Activated naive CD4-positive, alpha-beta T cell treated with anti-CD3 and anti-CD28 coated beads, Interleukin-2, amount 10 ng/mL, durations not matched to agents 7 days and 5 days (primary cell): ENCODE measurements around the gene MTHFD1L.
"Not testable (repeated sequence)": the region's sequence is repeated elsewhere in the genome, so short reads cannot be mapped to it uniquely, and the experiment has no call there.

Experiments used
- CTCF ChIA-PET: fragments of 350-600 bp; sonication (Branson Sonifier 250); formaldehyde crosslinking; loops from one replicate; lab custom pipeline; 2021; ENCODE audit warnings: antibody characterized with exemption; lab: Charles Lee
- DNase-seq: peaks from one replicate; pipeline ENCODE4 v3.0.0-alpha.2; 2020
- H3K27ac Mint-ChIP-seq: one replicate; pipeline ENCODE4 v1.8.0; 2021; ENCODE audit warnings: mild to moderate bottlenecking, moderate library complexity, mixed read lengths
- H3K27me3 Mint-ChIP-seq: one replicate; pipeline ENCODE4 v1.8.0; 2021; ENCODE audit warnings: mild to moderate bottlenecking, mixed read lengths
- H3K36me3 Mint-ChIP-seq: one replicate; pipeline ENCODE4 v1.8.0; 2021; ENCODE audit warnings: mixed read lengths
- H3K4me1 Mint-ChIP-seq: one replicate; pipeline ENCODE4 v1.8.0; 2021; ENCODE audit warnings: mixed read lengths
- H3K4me3 Mint-ChIP-seq: one replicate; pipeline ENCODE4 v1.8.0; 2021; ENCODE audit warnings: mild to moderate bottlenecking, moderate library complexity, mixed read lengths
- H3K9me3 Mint-ChIP-seq: one replicate; pipeline ENCODE4 v1.8.0; 2021; ENCODE audit warnings: mixed read lengths

MTHFD1L gene

DNA sequence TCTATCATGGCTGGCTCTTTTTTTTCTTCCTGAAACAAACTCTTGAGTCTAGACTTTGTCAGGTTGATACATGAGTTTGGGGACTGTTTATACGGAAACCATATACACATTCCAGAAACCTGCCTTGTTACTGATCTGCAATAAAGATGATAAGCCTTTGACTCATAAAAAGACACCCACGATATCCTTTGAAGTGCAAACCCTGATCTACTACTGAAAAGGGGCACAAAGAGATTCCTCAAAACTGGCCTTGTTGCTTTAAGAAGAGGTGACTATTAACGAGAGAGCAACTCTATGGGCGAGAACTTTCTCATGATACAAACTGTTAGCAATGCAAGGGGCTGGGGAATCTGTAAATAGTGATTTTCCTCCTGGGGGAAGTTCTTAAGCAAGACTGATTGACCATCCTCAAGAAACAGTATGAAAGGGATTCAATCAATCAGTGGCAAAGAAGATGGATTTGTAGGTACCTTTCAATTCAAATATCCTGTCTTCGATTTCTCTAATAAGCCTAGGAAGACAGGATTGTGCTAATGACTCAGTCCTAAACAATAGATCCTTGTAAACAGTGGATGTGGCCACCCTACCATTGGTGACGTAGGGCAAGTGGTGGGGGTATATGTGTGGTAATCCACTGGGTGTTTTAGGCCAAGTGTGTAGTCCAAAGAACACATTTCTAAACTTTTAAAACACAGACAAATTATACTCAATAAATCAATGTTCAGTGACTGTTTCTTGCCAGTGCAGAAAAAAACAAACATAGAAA, 260.3 kb downstream of the MTHFD1L start:
- H3K36me3 Mint-ChIP-seq, DNase-seq, H3K9me3 Mint-ChIP-seq, H3K4me3 Mint-ChIP-seq, H3K27me3 Mint-ChIP-seq, CTCF ChIA-PET, H3K4me1 Mint-ChIP-seq, H3K27ac Mint-ChIP-seq: not testable (repeated sequence)

DNA sequence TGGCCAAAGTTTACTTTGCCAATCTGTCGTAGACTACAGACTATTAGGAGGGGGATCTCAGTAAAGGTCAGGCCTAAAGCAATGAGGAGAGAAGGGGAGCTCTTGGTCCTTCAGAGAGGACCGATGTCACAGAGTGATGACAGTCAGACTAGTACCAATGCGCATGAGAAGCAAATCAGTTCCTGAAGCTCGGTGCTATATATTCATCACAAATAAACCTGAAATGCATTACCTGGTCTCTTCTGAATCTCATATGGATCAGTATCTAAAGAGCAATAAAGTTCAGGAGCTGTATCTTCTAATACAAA, 260.9 kb downstream of the MTHFD1L start:
- H3K9me3 Mint-ChIP-seq, H3K36me3 Mint-ChIP-seq, H3K4me1 Mint-ChIP-seq, H3K4me3 Mint-ChIP-seq, H3K27me3 Mint-ChIP-seq, CTCF ChIA-PET, H3K27ac Mint-ChIP-seq, DNase-seq: not testable (repeated sequence)

DNA sequence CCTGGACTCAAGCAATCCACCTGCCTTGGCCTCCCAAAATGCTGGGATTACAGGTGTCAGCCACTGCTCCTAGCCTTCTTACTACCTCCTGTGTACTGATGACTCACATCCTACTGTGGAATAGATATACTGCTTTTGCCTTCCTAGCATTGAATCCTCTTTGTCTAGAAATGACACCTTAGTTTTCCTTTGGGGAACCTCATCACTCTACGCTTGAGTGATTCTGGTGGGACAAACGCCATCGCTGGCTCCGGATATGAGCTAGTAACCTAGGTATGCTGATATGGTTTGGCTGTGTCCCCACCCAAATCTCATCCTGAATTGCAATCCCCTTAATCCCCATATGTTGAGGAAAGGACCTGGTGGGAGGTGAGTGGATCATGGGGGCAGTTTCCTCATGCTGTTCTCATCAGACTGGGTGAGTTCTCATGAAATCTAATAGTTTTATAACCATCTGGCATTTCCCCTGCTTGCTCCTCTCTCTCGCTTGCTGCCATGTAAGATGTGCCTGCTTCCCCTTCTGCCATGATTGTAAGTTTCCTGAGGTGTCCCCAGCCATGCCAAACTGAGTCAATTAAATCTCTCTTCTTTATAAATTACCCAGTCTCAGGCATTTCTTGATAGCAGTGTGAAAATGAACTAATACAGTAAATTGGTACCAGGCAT, 261.8 kb downstream of the MTHFD1L start:
- H3K4me1 Mint-ChIP-seq, H3K36me3 Mint-ChIP-seq, H3K9me3 Mint-ChIP-seq, H3K27ac Mint-ChIP-seq, DNase-seq, H3K4me3 Mint-ChIP-seq, CTCF ChIA-PET, H3K27me3 Mint-ChIP-seq: not testable (repeated sequence)

DNA sequence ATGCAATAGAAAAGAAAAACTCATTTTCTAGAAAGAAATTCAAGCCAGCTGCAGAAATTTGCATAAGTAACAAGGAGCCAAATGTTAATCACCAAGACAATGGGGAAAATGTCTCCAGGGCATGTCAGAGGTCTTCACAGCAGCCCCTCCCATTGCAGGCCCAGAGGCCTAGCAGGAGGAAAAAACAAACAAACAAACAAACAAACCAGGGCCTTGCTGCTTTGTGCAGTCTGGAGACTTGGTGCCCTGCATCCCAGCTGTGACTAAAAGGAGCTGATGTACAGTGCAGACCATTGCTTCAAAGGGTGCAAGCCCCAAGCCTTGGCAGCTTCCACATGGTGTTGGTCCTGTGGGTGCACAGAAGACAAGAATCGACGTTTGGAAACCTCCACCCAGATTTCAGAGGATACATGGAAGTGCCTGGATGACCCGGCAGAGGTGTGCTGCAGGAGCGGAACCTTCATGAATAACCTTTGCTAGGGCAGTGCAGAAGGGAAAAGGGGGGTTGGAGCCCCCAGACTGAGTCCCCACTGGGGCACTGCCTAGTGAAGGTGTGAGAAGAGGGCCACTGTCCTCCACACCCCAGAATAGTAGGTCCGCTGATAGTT, 263.4 kb downstream of the MTHFD1L start:
- H3K27ac Mint-ChIP-seq, result no peak overlapping the region
- H3K4me3 Mint-ChIP-seq, result no peak overlapping the region
- no peaks in the 10 kb centered on the region for H3K9me3 Mint-ChIP-seq
- CTCF ChIA-PET, result no interaction called here
- peaks cover 10% of the 10 kb centered on the region for H3K27me3 Mint-ChIP-seq
- H3K36me3 Mint-ChIP-seq, result no peaks in the 10 kb centered on the region
- H3K4me1 Mint-ChIP-seq, result no peaks in the 10 kb centered on the region
- DNase-seq, result no peak

DNA sequence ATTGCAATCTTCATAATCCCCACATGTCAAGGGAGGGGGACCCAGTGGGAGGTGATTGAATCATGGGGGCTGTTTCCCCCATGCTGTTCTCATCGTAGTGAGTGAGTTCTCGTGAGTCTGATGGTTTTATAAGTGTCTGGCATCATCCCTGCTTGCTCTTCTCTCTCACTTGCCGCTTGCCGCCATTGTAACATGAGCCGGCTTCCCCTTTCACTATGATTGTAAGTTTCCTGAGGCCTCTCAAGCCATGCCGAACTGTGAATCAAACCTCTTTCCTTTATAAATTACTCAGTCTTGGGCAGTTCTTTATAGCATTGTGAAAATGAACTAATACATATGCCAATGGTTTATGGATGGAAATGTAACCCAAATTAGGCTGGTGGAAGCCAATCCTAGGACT, 264.8 kb downstream of the MTHFD1L start:
- Mint-ChIP-seq H3K4me1 (no peaks in the 10 kb centered on the region), H3K36me3 (no peaks in the 10 kb centered on the region), H3K27ac (no peak overlapping the region), H3K4me3 (no peak overlapping the region), H3K9me3 (no peaks in the 10 kb centered on the region), H3K27me3 (peaks cover 14% of the 10 kb centered on the region)
- DNase-seq, result no peak
- CTCF ChIA-PET, result no interaction called here

DNA sequence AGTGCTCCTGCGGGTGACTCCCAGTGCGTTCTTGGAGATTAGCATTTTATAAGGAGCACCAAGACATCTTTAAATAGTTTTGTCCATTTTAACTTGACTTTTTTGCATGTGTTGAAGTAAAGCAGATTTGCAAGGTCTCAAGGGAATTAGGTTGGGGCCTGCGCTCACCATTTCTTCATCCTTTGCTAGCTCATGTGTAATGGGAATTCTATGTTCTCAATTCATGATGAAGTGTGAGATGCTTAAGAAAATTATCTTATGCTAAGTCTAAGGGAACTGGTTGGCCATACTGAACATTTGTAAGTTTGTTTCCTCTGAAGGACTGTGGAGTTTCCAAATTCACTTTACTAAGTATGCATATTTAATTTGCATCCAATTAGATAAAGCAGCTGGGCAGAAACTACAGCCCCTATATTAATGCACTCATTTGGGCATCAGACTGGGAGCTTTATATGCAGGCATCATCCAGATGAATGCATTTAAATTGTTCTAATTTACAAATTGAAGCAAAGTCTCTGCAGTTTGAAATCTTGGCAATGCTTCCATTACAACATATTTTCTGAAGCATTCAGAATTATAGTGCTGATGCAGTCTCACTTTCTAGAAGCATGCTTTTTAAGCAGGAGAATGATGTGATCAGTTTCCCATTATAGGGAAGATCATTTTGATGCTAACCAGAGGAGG, 266.0 kb downstream of the MTHFD1L start:
- Mint-ChIP-seq H3K27ac (no peak overlapping the region), H3K9me3 (no peaks in the 10 kb centered on the region), H3K4me1 (no peaks in the 10 kb centered on the region), H3K4me3 (no peak overlapping the region), H3K27me3 (peaks cover 14% of the 10 kb centered on the region), H3K36me3 (no peaks in the 10 kb centered on the region)
- DNase-seq, result no peak
- CTCF ChIA-PET, result interaction anchor here (0.9 kb wide), 1 partner anchor 193 kb away, joined by 3 read pairs; no protein-coding TSS in a partner anchor

DNA sequence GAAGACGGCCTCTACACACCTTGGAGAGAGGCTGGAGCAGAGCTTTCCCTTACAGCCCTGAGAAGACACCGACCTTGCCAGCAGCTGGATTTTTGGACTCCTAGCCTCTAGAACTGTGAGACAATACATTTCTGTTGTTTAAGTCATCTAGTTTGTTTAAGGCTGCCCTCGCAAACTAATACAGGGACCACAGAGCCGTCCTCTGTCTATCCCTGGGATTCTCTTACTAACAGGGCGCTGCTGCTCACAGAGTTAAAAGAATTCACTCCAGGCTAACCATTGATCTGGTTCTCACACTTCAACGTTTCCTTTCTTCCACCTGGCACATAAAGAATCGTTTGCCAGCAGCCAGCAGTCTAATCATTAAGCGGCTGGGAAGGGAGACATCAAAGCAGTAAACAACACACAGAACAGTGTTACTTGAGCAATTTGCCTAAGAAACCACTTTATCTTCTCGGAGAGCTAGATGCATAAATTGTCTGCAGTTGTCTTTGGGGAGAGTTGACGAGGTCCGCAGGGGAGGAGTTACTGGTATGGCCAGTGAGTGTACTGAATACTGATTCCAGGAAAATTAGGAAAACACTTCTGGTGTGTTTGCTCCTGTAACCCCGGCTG, 270.7 kb downstream of the MTHFD1L start:
- DNase-seq, result no peak
- H3K27ac Mint-ChIP-seq, result no peak overlapping the region
- H3K4me1 Mint-ChIP-seq, result no peaks in the 10 kb centered on the region
- no peak overlapping the region for H3K4me3 Mint-ChIP-seq
- H3K27me3 Mint-ChIP-seq, result peaks cover 4% of the 10 kb centered on the region
- H3K36me3 Mint-ChIP-seq, result no peaks in the 10 kb centered on the region
- CTCF ChIA-PET, result no interaction called here
- no peaks in the 10 kb centered on the region for H3K9me3 Mint-ChIP-seq

DNA sequence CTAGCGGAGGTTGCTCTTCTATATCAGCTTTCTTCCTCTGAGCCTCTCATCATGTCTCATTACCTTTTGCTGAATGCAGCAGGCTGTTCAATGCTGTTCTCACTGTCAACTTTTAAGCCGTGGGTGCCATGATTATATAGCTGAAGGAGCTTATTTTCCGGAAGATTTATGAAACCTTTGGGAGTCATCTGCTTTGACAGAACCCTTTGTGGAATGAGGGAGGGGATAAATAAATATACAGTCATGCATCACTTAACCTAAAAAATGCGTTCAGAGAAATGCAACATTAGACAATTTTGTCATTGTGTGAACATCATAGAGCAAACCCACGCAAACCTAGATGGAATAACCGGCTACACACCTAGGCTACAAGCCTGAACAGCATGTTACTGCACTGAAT, 272.0 kb downstream of the MTHFD1L start:
- Mint-ChIP-seq H3K36me3 (no peaks in the 10 kb centered on the region), H3K4me1 (no peaks in the 10 kb centered on the region), H3K27me3 (peaks cover 4% of the 10 kb centered on the region), H3K4me3 (no peak overlapping the region), H3K9me3 (no peaks in the 10 kb centered on the region), H3K27ac (no peak overlapping the region)
- DNase-seq, result no peak
- CTCF ChIA-PET, result interaction anchor here (0.6 kb wide), 1 partner anchor 242 kb away, joined by 3 read pairs; no protein-coding TSS in a partner anchor

DNA sequence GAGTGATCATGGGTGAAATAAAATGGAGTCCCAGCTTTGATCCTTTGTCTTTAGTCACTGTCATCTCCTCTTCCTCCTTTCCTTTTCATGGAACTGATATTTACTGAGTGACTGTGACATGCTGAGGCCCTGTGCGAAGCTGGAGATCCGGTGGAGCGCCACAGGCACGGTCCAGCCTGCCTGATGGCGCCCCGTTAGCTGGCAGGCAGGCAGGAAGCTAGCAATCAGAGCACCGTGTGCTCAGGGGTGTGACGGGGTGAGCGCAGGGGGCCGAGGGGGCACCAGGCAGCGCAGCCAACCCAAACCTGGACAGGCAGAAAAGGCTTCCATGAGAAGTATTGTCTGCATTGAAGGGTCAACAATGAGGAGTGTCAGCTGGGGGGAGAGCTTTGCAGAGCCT, 274.0 kb downstream of the MTHFD1L start:
- Mint-ChIP-seq H3K9me3 (no peaks in the 10 kb centered on the region), H3K4me3 (no peak overlapping the region), H3K36me3 (no peaks in the 10 kb centered on the region), H3K4me1 (no peaks in the 10 kb centered on the region), H3K27ac (no peak overlapping the region), H3K27me3 (peaks cover 14% of the 10 kb centered on the region)
- CTCF ChIA-PET, result interaction anchor here (0.9 kb wide), 1 partner anchor 184 kb away, joined by 6 read pairs; no protein-coding TSS in a partner anchor
- DNase-seq, result no peak

DNA sequence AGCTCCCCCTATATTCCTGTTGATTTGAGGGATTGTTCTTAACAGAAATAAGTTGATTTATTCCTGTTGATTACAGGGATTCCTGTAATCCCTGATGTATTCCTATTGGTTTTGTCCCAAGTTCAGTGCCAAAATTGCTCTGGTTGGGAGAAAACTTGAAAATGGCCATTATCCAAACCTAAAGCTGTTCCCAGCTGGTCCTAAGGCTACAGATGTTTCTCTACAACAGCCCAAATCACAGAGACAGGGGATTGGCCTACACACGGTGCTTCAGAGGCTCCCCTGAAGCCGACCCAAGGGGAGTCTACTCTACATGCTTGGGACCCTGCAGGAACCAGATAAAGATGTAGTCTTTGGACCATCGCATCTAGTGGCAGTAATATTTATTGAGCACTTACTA, 275.3 kb downstream of the MTHFD1L start:
- H3K4me3 Mint-ChIP-seq, result no peak overlapping the region
- CTCF ChIA-PET, result no interaction called here
- H3K36me3 Mint-ChIP-seq, result no peaks in the 10 kb centered on the region
- peaks cover 10% of the 10 kb centered on the region for H3K27me3 Mint-ChIP-seq
- H3K27ac Mint-ChIP-seq, result no peak overlapping the region
- H3K9me3 Mint-ChIP-seq, result no peaks in the 10 kb centered on the region
- H3K4me1 Mint-ChIP-seq, result no peaks in the 10 kb centered on the region
- DNase-seq, result no peak

DNA sequence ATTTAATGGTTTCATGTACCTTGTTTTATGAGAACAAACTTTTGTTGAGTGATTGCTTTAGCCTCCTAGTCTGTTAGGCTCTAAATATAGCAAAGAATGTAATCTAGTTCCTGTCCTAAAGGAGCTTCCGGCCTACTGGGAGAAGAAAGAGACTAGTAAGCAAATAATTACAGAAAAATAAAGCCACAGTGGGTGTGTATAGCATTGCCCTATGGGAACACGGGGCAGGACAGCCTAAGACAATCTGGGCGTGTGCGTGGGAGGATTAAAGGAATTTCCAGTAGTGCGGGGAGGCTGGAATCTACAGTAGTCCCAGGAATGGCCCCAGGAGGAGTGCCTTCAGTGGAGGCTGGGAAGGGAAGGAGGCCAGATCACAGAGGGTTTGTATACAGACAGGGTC, 276.2 kb downstream of the MTHFD1L start:
- DNase-seq, result no peak
- no peaks in the 10 kb centered on the region for H3K9me3 Mint-ChIP-seq
- peaks cover 10% of the 10 kb centered on the region for H3K27me3 Mint-ChIP-seq
- H3K4me3 Mint-ChIP-seq, result no peak overlapping the region
- H3K36me3 Mint-ChIP-seq, result no peaks in the 10 kb centered on the region
- CTCF ChIA-PET, result no interaction called here
- H3K27ac Mint-ChIP-seq, result no peak overlapping the region
- no peaks in the 10 kb centered on the region for H3K4me1 Mint-ChIP-seq

DNA sequence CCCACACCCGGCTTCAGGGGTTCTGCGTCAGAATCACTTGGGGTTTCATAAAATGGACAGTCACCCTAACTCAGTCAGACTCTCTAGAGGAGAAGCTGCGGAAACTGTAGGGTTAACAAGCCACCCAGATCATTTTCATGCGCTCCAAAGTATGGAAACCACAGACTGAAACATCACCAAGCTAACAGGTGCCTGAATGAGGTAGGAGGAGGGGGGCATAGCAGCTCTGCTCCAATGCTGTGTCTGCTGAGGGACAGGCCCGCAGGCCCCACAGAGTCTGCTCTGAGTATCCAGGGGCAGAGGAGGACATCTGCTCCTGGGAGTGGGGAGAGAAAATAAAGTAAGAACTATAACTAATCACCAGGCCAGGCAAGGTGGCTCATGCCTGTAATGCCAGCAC, 277.2 kb downstream of the MTHFD1L start:
- no peak for DNase-seq
- H3K27me3 Mint-ChIP-seq, result peaks cover 12% of the 10 kb centered on the region
- H3K9me3 Mint-ChIP-seq, result no peaks in the 10 kb centered on the region
- no peaks in the 10 kb centered on the region for H3K4me1 Mint-ChIP-seq
- CTCF ChIA-PET, result no interaction called here
- H3K36me3 Mint-ChIP-seq, result no peaks in the 10 kb centered on the region
- no peak overlapping the region for H3K4me3 Mint-ChIP-seq
- H3K27ac Mint-ChIP-seq, result no peak overlapping the region

DNA sequence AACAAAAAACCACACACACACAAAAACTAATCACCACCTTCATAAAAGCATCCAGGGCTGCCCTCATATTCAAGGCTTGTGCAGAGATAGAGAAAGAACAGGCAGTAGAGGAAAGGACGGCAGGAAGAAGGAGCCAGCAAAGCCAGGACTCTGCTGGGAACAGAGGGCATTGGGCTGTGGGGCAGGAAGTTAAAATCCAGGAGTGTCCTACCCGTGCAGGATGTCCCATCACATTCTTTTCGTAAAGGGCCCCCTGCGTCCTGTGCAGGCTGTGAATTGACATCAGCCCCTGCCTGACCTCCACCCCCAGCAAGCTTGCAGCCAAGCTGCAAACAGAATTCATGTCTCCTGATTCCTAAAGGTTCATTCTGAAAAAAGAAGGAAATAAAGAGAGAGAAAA, 277.8 kb downstream of the MTHFD1L start:
- no peak overlapping the region for H3K4me3 Mint-ChIP-seq
- H3K4me1 Mint-ChIP-seq, result no peaks in the 10 kb centered on the region
- CTCF ChIA-PET, result no interaction called here
- no peak overlapping the region for H3K27ac Mint-ChIP-seq
- no peaks in the 10 kb centered on the region for H3K9me3 Mint-ChIP-seq
- peaks cover 14% of the 10 kb centered on the region for H3K27me3 Mint-ChIP-seq
- DNase-seq, result no peak
- no peaks in the 10 kb centered on the region for H3K36me3 Mint-ChIP-seq

DNA sequence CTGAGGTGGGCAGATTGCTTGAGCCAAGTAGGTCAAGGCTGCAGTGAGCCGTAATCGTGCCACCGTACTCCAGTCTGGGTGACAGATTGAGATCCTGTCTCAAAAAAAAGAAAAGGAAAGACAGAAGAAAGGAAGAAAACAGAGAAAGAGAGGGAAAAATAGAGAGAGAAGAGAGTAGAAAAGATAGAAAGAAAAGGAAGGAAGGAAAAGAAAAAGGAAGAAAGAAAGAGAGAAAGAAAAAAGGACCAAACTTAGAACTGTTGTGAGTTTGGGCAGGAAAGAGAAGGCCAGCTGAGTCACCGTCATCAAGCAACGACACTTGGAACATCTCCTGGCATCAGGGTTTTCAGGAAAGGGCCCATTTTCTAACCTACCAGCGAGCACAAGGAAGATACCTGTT, 278.3 kb downstream of the MTHFD1L start:
- Mint-ChIP-seq H3K4me1 (no peaks in the 10 kb centered on the region), H3K4me3 (no peak overlapping the region), H3K27me3 (peaks cover 14% of the 10 kb centered on the region), H3K27ac (no peak overlapping the region), H3K9me3 (no peaks in the 10 kb centered on the region), H3K36me3 (no peaks in the 10 kb centered on the region)
- DNase-seq, result no peak
- CTCF ChIA-PET, result no interaction called here
